Uterus (tissue), 4 donors: ENCODE results near the gene NXPH4. TPM values are rescaled to one million over a fixed set of nuclear protein-coding genes. Genes with fewer than 3 reads are reported as not detected.

Experiments
- DNase-seq, 2 donors: peaks; one replicate each; pipeline ENCODE4 v3.0.0-alpha.2; 2019 to 2020
- H3K27ac ChIP-seq, 2 donors: fragments of 200-600 bp; sonication (generic); 1 replicate in 1 of 2; 2 replicates in 1 of 2; pipeline ENCODE4 v1.5.1; 2016 to 2018
- H3K27me3 ChIP-seq, 2 donors: fragments of 200-600 bp; sonication (generic); one replicate each; pipeline ENCODE4 v1.5.1; 2018 to 2019; ENCODE audit warnings: control low read depth in 1 of 2
- H3K36me3 ChIP-seq, 2 donors: fragments of 200-600 bp; sonication (generic); one replicate each; pipeline ENCODE4 v1.5.1; 2019; ENCODE audit warnings: control low read depth in 1 of 2
- H3K4me1 ChIP-seq, 2 donors: fragments of 200-600 bp; sonication (generic); one replicate each; pipeline ENCODE4 v1.5.1; 2018 to 2019; ENCODE audit warnings: control low read depth in 1 of 2
- H3K4me3 ChIP-seq, 2 donors: fragments of 200-600 bp; sonication (generic); 1 replicate in 1 of 2; 2 replicates in 1 of 2; pipeline ENCODE4 v1.5.1; 2018 to 2019; ENCODE audit warnings: mild to moderate bottlenecking in 1 of 2
- H3K9me3 ChIP-seq, 2 donors: fragments of 200-600 bp; sonication (generic); one replicate each; pipeline ENCODE4 v1.5.1; 2019; ENCODE audit warnings: control low read depth in 1 of 2
- CTCF ChIP-seq, 4 experiments: fragments of 200-600 bp in 2 of 4; fragments of 450-650 bp in 2 of 4; sonication (generic) in 2 of 4; IDR thresholded peaks; one replicate each; pipeline ENCODE4 v1.5.1; 2016 to 2019; ENCODE audit warnings: antibody characterized with exemption in 4 of 4, mild to moderate bottlenecking in 2 of 4, moderate library complexity in 1 of 4
- POLR2A ChIP-seq, 2 donors: fragments of 450-650 bp; IDR thresholded peaks; one replicate each; pipeline ENCODE4 v1.6.1; 2016; ENCODE audit warnings: antibody characterized with exemption in 2 of 2, mild to moderate bottlenecking in 1 of 2, moderate library complexity in 1 of 2
- intact Hi-C: fragments of 100-400 bp; cut with DNase I; formaldehyde crosslinking; loops from one replicate; pipeline ENCODE4 v1.15.1; 2023; ENCODE audit warnings: low total_unique reads
- total RNA-seq, 4 donors: library from RNA; depleted of rRNA in 3 of 4; stranded (reverse); fragments of >200 nt in 3 of 4; gene quantifications; one replicate each; pipeline versions ENCODE4 v1.1.0 to v1.2.4, GENCODE V29; 2014 to 2023
- donor health status: DM: yes; HTN: yes; CAD: no.

Gene NXPH4
- total RNA-seq, 4 donors from 2014 or later = 6.3 TPM; not detected in 3

DNA sequence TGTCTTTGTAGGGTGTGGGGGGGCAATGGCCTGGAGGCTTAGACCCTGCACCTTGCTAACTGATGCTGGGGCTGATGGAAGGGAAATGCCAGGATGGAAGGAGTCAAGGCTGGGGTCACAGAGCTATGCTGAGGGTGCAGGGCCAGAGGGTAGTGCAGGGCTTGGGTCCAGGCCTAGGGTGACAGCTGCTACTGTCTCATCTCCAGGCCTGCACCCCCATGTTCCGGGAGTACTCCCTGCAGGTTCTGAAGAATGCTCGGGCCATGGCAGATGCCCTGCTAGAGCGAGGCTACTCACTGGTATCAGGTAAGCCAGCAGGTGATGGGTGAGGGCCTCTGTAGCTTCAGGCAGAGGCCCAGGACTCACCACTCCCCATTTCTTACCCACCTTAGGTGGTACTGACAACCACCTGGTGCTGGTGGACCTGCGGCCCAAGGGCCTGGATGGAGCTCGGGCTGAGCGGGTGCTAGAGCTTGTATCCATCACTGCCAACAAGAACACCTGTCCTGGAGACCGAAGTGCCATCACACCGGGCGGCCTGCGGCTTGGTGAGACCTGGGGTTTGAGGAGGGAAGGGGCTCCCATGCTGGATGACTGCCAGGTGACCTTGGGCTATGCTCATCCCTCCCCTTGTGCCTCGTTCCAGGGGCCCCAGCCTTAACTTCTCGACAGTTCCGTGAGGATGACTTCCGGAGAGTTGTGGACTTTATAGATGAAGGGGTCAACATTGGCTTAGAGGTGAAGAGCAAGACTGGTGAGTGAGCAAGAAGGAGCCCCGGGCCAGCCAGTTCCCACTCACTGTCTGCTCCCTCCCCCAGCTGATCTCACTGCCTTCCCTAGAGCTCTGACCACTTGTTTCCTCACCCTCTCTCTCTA lies 17.0 kb downstream of the NXPH4 start:
- no peaks in the 10 kb centered on the region for H3K27me3 ChIP-seq
- no peak overlapping the region for H3K27ac ChIP-seq
- intact Hi-C loops = no loop called here

DNA sequence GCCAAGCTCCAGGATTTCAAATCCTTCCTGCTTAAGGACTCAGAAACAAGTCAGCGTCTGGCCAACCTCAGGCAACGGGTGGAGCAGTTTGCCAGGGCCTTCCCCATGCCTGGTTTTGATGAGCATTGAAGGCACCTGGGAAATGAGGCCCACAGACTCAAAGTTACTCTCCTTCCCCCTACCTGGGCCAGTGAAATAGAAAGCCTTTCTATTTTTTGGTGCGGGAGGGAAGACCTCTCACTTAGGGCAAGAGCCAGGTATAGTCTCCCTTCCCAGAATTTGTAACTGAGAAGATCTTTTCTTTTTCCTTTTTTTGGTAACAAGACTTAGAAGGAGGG lies 17.6 kb downstream of the NXPH4 start:
- Histone ChIP-seq H3K4me1 (peaks cover 0 to under 1% of the 10 kb centered on the region in 2 donors), H3K27ac (no peak overlapping the region), H3K36me3 (no peaks in the 10 kb centered on the region)

More for the DNA sequence above, 17.0 kb downstream of the NXPH4 start:
- TF ChIP-seq CTCF (IDR thresholded peaks at IDR 0.05) (no peak), POLR2A (IDR thresholded peaks at IDR 0.05) (no peak)
- H3K9me3 ChIP-seq = no peaks in the 10 kb centered on the region
- DNase-seq = no peak
- no peaks in the 10 kb centered on the region for H3K36me3 ChIP-seq
- H3K4me1 ChIP-seq = no peaks in the 10 kb centered on the region
- H3K4me3 ChIP-seq = no peak overlapping the region

GRCh38 chr12:57234571-57235016 lies 18.0 kb downstream of the NXPH4 start:
- peaks cover 0 to 4% of the 10 kb centered on the region in 2 donors for H3K4me1 ChIP-seq
- DNase-seq = no peak
- peaks cover under 1 to 3% of the 10 kb centered on the region in 2 donors for H3K27me3 ChIP-seq
- H3K27ac ChIP-seq = no peak overlapping the region
- no peaks in the 10 kb centered on the region for H3K36me3 ChIP-seq
- TF ChIP-seq CTCF (IDR thresholded peaks at IDR 0.05) (no peak), POLR2A (IDR thresholded peaks at IDR 0.05) (no peak)
- intact Hi-C loops = no loop called here
- H3K4me3 ChIP-seq = no peak overlapping the region
- H3K9me3 ChIP-seq = no peaks in the 10 kb centered on the region

More for the DNA sequence above, 17.6 kb downstream of the NXPH4 start:
- Histone ChIP-seq H3K27me3 (no peaks in the 10 kb centered on the region), H3K9me3 (no peaks in the 10 kb centered on the region), H3K4me3 (no peak overlapping the region)
- intact Hi-C loops = no loop called here
- DNase-seq = no peak
- TF ChIP-seq CTCF (IDR thresholded peaks at IDR 0.05) (no peak), POLR2A (IDR thresholded peaks at IDR 0.05) (no peak)

GRCh38 chr12:57235017-57235727 lies 18.6 kb downstream of the NXPH4 start:
- peak overlapping the region in 1 of 2 donors; percentile 31 for H3K27ac ChIP-seq
- H3K9me3 ChIP-seq = no peaks in the 10 kb centered on the region
- peaks cover 6 to 8% of the 10 kb centered on the region in 2 donors for H3K27me3 ChIP-seq
- no peak overlapping the region for H3K4me3 ChIP-seq
- no peak for TF ChIP-seq CTCF (IDR thresholded peaks at IDR 0.05)
- TF ChIP-seq POLR2A (IDR thresholded peaks at IDR 0.05) = no peak
- DNase-seq = peak; percentile 35 to 44
- no peaks in the 10 kb centered on the region for H3K36me3 ChIP-seq
- peaks cover 0 to 10% of the 10 kb centered on the region in 2 donors for H3K4me1 ChIP-seq
- intact Hi-C loops = no loop called here

- Histone ChIP-seq H3K36me3 (no peaks in the 10 kb centered on the region), H3K27ac (peak overlapping the region in 1 of 2 donors; percentile 31), H3K27me3 (peaks cover 10 to 11% of the 10 kb centered on the region in 2 donors), H3K4me1 (peaks cover 0 to 12% of the 10 kb centered on the region in 2 donors), H3K9me3 (no peaks in the 10 kb centered on the region), H3K4me3 (no peak overlapping the region)
- DNase-seq = no peak
- intact Hi-C loops = no loop called here
- TF ChIP-seq CTCF (IDR thresholded peaks at IDR 0.05) = no peak
- TF ChIP-seq POLR2A (IDR thresholded peaks at IDR 0.05) = no peak
Observed at GRCh38 chr12:57235728-57236131, 19.1 kb downstream of the NXPH4 start.
